Posterior cingulate gyrus (tissue), 11 donors: ENCODE results near the gene PHLDB2.

Experiments
- DNase-seq, 10 donors: peaks; one replicate each; pipeline versions ENCODE4 v3.0.0 to v3.0.0-alpha.2; 2020 to 2021; ENCODE audit warnings: mixed read lengths in 3 of 10
- intact Hi-C: fragments of 100-400 bp; cut with DNase I; formaldehyde crosslinking; loops from one replicate; pipeline ENCODE4 v1.15.1; 2023

Gene PHLDB2

DNA sequence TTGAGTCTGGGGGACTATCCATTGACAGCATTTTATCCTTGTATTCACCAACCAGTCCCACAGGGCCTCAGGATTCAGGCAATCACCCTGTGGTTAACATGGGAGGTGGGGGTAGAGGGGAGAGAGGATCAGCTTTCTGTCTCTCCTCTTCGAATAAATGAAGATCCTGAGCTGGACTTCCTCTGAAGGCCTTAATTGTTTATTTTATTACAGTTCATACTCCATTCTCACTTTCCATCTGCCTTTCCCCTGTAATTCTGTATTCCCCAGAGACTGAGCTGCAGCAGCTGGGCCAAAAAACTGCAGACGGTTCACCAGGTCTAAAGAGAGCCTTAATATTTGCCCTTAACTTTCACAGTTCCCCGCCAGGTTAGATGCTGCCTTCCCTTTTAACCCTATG lies 151.6 kb downstream of the PHLDB2 start:
- no peak for DNase-seq
- intact Hi-C loops = no loop called here

DNA sequence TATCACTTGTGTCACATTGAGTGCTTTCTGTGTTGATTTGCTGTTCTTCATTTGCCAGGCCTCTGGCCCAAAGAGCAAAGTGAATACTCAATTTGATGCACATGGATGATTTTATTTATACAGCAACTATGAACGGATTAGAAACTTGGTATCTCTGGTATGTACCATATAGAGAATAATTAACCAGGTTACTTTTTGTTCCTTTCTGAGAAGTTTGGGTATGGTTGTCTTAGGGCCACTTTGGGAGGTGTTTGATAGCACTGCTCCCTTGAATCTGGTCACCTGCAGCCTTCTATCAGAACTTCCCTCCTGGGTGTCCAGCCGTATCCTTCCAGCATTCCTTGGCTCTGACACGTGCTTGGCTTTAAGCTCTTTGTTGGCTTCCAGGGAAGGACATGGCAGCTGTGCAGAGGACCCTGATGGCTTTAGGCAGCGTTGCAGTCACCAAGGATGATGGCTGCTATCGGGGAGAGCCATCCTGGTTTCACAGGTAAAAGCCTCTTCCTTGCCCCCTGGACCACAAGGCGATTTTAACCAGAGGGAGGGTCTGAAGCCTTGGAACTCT lies 152.4 kb downstream of the PHLDB2 start:
- intact Hi-C loops = no loop called here

DNA sequence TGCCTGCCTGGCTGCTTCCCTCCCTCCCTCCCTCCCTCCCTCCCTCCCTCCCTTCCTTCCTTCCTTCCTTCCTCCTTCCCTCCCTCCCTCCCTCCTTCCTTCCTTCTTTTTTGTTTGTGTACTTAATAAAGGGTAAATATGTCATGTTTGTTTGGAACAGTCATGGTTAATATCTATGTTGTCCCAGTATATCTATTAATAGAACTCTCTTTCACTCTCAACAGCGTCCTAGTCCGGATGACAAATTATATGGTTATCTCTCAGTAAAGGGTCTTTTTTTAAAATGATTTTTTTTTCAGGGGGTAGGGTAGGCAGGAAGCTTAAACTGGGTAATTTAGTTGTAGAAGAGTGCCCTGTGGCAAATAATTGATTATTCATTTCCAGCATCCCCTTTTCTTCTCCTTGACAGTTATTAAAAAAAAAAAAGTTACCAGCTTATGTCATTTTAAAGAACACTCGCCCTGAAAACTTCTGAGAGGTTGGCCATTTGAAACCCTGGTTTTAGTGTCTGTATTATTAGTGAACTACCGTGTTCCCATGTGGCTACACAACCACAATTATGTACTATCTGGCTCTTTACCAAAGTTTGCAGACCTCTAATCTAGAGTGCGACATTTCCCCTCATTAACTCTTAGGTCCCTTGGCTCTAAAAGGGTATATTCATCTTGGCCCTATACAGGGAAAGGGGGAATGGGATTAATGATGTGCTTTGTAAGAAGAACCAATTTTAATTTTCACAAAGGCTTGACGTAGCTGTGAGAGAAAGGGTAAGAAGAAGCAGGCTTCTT lies 153.3 kb downstream of the PHLDB2 start:
- intact Hi-C loops = no loop called here
- DNase-seq = no peak

More for the DNA sequence above, 152.4 kb downstream of the PHLDB2 start:
- peak in 1 of 10 donors; percentile 54 for DNase-seq

DNA sequence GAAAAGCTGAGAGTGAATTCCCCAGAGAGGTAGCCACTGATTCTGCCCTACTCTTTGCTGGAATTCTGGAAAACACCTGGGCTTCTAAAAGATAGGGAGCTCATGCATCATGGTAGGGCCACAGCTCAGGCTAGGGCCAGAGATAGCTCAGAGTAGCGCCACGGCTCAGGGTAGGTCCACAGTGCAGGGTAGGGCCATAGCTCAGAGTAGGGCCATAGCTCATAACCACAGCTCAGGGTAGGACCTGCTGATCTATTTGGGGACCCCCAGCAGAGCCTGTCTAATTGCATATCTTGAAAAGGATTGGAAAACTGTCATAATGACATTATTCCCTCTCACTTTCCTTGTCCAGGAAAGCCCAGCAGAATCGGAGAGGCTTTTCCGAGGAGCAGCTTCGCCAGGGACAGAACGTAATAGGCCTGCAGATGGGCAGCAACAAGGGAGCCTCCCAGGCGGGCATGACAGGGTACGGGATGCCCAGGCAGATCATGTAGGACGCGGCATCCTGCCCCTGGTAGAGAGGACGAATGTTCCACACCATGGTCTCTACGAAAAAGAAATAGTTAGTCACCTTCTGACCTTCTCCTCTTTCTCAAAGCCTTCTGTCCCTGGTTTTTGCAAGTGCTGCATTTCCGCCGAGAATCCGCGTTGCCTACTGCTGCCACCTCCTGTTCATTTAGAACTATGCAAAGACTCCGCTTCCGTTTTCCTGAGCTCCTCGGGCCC lies 154.2 kb downstream of the PHLDB2 start:
- intact Hi-C loops = no loop called here

DNA sequence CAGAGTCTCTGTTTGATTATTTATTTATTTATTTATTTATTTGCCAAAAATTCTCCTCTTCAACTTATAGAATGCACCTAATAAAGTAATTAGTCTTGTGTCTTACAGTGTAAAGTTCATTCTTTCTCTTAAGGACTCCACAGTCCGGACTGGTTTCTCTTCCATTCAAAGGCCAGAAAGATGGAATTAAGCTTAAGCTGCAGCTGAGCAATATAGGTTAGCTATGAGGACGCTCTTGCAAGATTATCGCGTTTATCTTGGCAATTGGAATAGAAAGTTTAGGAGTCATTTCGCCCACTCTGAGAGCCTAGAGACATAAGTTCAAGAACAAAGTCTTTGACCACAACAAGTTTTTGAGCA lies 154.7 kb downstream of the PHLDB2 start:
- DNase-seq = no peak
- intact Hi-C loops = no loop called here

More for the DNA sequence above, 154.2 kb downstream of the PHLDB2 start:
- DNase-seq = peak in 9 of 10 donors; percentile 54 to 94 (median 65)

DNA sequence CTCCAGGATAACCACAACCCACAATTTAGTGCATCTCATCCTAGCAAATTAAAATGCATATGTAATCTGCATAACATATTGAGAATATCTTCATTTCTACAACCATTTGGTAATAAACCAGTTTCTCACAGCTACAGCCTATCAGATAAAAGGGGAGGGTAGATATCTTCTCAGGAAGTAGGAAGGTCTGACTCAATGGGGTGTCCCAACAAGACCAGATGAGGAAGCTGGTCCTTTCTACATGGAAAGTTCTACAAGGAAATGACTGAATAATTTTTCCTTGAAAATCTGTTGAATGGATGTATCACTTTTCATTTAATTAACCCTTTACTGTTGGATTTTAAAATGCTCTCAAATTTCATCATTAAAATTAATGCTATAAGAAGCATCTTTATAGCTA lies 158.0 kb downstream of the PHLDB2 start:
- no peak for DNase-seq
- intact Hi-C loops = no loop called here

DNA sequence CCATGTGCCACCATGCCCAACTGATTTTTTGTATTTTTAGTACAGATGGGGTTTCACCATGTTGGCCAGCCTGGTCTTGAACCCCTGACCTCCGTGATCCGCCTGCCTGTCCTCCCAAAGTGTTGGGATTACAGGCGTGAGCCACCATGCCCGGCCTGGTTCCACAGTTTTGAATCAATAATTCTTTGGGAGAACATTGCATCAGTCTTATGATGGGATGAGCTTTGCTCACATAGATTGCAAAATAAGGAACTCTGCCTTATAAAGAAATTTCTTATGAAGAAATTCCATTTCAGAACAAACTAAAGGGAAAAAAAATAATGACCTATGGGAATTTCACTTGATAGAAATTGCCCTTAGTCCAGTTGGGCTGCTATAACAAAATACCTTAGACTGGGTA lies 159.6 kb downstream of the PHLDB2 start:
- DNase-seq = no peak
- intact Hi-C loops = no loop called here

DNA sequence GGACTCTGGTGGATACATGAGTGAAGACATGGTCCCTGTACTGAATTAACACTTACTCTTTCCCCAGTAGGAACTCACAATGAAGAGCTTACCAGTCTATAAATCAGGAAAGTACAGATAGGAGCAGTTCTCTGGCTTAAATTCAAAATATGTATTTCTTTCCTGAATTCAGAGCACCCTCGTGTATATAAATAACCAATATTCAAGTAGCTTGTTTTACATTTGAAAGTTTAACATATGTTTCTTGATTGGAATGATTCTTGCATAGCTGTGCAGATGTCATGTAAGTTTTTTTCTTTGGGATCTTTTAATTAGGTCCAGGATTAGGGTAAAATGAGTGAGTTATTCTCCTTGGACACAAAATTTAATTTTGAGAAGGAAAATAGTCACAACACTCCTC lies 160.7 kb downstream of the PHLDB2 start:
- intact Hi-C loops = no loop called here
- no peak for DNase-seq

DNA sequence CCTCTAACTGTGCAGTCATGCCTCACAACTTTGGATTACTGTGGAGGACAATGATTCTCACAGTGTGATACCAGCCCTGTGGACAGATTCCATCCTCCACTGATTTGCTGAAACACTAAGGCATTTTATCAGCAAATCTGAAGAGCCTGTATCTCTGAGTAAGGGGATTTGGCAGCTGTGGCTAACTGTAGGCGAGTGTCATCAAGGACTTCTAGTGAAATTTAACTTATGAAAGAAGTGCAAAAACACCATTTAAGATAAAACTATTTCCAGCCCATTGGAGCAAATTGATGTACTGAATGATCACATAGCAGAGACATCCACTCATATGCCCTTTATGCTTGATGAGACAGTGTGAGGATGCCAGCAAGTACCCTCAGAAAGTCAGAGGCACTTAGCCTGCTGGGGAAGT lies 161.6 kb downstream of the PHLDB2 start:
- intact Hi-C loops = no loop called here
- DNase-seq = no peak
